Astrocyte (in vitro differentiated cells and primary cell): ENCODE data around the gene BICDL1. TPM values are rescaled to one million over a fixed set of nuclear protein-coding genes. Genes with fewer than 3 reads are reported as not detected.

Experiments used
- DNase-seq: peaks from one replicate; pipeline ENCODE4 v3.0.0-alpha.2; 2010; ENCODE audit warnings: low read depth
- FAIRE-seq: peaks from 2 replicates; lab custom pipeline; 2011; peaks lifted over from hg19 to GRCh38; lab: Jason Lieb, UNC
- H2AFZ ChIP-seq: 2 replicates; pipeline ENCODE4 v1.6.0; 2012; ENCODE audit warnings: low read depth, low read length, inconsistent platforms
- H3K27ac ChIP-seq: 2 replicates; pipeline ENCODE4 v1.5.1; 2011; ENCODE audit warnings: low read depth, low read length, inconsistent platforms
- H3K27me3 ChIP-seq: 2 replicates; pipeline ENCODE4 v1.6.0; 2011; ENCODE audit warnings: low read length, inconsistent platforms; ENCODE audit not compliant: insufficient read depth
- H3K36me3 ChIP-seq: 2 replicates; pipeline ENCODE4 v1.5.1; 2011; ENCODE audit warnings: low read length, inconsistent platforms; ENCODE audit not compliant: insufficient read depth
- H3K4me1 ChIP-seq: 2 replicates; pipeline ENCODE4 v1.5.1; 2011; ENCODE audit warnings: low read length, inconsistent platforms; ENCODE audit not compliant: insufficient read depth
- H3K4me2 ChIP-seq: 2 replicates; pipeline ENCODE4 v1.6.0; 2012; ENCODE audit warnings: low read length, inconsistent platforms
- H3K4me3 ChIP-seq: 2 replicates; pipeline ENCODE4 v1.5.1; 2011; ENCODE audit warnings: low read depth, mild to moderate bottlenecking, low read length, inconsistent platforms; ENCODE audit not compliant: insufficient read depth
- H3K79me2 ChIP-seq: 2 replicates; pipeline ENCODE4 v1.6.0; 2012; ENCODE audit warnings: mild to moderate bottlenecking, low read length, inconsistent platforms; ENCODE audit not compliant: insufficient read depth
- H3K9ac ChIP-seq: 2 replicates; pipeline ENCODE4 v1.6.0; 2012; ENCODE audit warnings: mild to moderate bottlenecking, low read length, inconsistent platforms
- H3K9me3 ChIP-seq: 2 replicates; pipeline ENCODE4 v1.5.1; 2012; ENCODE audit warnings: low read depth, mild to moderate bottlenecking, low read length, inconsistent platforms; ENCODE audit not compliant: insufficient read depth
- H4K20me1 ChIP-seq: 2 replicates; pipeline ENCODE4 v1.6.0; 2012; ENCODE audit warnings: low read length, inconsistent platforms; ENCODE audit not compliant: insufficient read depth
- H3K27ac Mint-ChIP-seq: one replicate; pipeline ENCODE4 v1.8.0; 2021; ENCODE audit warnings: mild to moderate bottlenecking, mixed read lengths; ENCODE audit not compliant: unreplicated experiment
- H3K27me3 Mint-ChIP-seq: one replicate; pipeline ENCODE4 v1.8.0; 2021; ENCODE audit warnings: low read depth, mixed read lengths; ENCODE audit not compliant: unreplicated experiment
- H3K36me3 Mint-ChIP-seq: one replicate; pipeline ENCODE4 v1.8.0; 2021; ENCODE audit warnings: low read depth, mixed read lengths; ENCODE audit not compliant: unreplicated experiment
- H3K4me1 Mint-ChIP-seq: one replicate; pipeline ENCODE4 v1.8.0; 2021; ENCODE audit warnings: low read depth, mixed read lengths; ENCODE audit not compliant: unreplicated experiment
- H3K4me3 Mint-ChIP-seq: one replicate; pipeline ENCODE4 v1.8.0; 2021; ENCODE audit warnings: mild to moderate bottlenecking, moderate library complexity, mixed read lengths; ENCODE audit not compliant: unreplicated experiment
- H3K9me3 Mint-ChIP-seq: one replicate; pipeline ENCODE4 v1.8.0; 2021; ENCODE audit warnings: mild to moderate bottlenecking, mixed read lengths; ENCODE audit not compliant: unreplicated experiment
- EZH2 ChIP-seq: IDR thresholded peaks from 2 replicates; pipeline ENCODE4 v1.6.1; 2012; ENCODE audit warnings: mild to moderate bottlenecking, low read length, inconsistent platforms; ENCODE audit not compliant: insufficient read depth
- total RNA-seq: library from RNA; stranded (reverse); gene quantifications from 2 replicates; pipeline ENCODE4 v1.2.1, GENCODE V29; 2021
- TF ChIP-seq, protein P1 (sequence below): IDR thresholded peaks from 2 replicates; pipeline ENCODE4 v1.5.1; 2011; ENCODE audit warnings: low read depth, mild to moderate bottlenecking, inconsistent platforms, low read length, moderate library complexity; ENCODE audit not compliant: insufficient read depth

BICDL1 gene
- total RNA-seq, 1 donor from 2014 or later, result 8.8 TPM

DNA sequence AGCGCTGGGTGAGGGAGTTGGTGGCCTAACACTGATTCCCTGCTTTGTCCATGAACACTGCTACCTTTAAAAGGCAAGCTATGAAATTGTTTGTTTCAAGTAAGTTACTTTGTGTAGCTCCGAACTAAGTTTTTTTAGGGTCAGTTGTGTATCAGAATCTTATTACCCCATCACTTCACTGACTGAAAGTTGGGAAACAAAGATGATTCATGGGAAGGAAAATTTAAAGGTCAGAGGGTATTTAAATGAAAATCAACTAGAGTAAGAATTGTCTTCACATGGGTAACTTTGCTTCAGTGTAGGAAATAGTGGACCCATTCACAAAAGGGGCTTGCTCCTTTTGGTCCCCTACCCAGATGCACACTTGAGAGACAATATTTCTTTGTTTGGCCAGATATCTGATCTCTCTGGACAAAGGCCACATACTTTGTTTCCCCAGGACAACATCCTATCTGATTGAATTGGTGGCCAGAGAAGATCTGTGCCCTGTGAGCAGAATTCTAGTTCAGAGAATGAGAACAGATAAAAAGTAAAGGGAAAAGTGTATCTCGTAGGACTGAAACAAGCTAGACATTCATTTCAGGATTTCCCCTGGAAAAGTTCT is 74.0 kb downstream of the BICDL1 start:
- no peak for DNase-seq
- Histone ChIP-seq H3K79me2 (no peaks in the 10 kb centered on the region), H3K27me3 (peaks cover 45% of the 10 kb centered on the region), H3K4me1 (no peaks in the 10 kb centered on the region), H3K4me3 (no peak overlapping the region), H2AFZ (no peak overlapping the region), H3K9ac (no peak overlapping the region), H4K20me1 (no peaks in the 10 kb centered on the region), H3K27ac (no peak overlapping the region), H3K36me3 (no peaks in the 10 kb centered on the region), H3K9me3 (no peaks in the 10 kb centered on the region), H3K4me2 (no peak overlapping the region)
- peaks cover 5% of the 10 kb centered on the region for H3K27me3 Mint-ChIP-seq
- TF ChIP-seq, protein P1, sequence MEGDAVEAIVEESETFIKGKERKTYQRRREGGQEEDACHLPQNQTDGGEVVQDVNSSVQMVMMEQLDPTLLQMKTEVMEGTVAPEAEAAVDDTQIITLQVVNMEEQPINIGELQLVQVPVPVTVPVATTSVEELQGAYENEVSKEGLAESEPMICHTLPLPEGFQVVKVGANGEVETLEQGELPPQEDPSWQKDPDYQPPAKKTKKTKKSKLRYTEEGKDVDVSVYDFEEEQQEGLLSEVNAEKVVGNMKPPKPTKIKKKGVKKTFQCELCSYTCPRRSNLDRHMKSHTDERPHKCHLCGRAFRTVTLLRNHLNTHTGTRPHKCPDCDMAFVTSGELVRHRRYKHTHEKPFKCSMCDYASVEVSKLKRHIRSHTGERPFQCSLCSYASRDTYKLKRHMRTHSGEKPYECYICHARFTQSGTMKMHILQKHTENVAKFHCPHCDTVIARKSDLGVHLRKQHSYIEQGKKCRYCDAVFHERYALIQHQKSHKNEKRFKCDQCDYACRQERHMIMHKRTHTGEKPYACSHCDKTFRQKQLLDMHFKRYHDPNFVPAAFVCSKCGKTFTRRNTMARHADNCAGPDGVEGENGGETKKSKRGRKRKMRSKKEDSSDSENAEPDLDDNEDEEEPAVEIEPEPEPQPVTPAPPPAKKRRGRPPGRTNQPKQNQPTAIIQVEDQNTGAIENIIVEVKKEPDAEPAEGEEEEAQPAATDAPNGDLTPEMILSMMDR, result no peak
- TF ChIP-seq EZH2, result no peak
- peaks cover 6% of the 10 kb centered on the region for H3K36me3 Mint-ChIP-seq
- no peak overlapping the region for H3K27ac Mint-ChIP-seq
- H3K4me1 Mint-ChIP-seq, result peaks cover 19% of the 10 kb centered on the region
- no peak for FAIRE-seq
- H3K9me3 Mint-ChIP-seq, result no peaks in the 10 kb centered on the region
- H3K4me3 Mint-ChIP-seq, result no peak overlapping the region

DNA sequence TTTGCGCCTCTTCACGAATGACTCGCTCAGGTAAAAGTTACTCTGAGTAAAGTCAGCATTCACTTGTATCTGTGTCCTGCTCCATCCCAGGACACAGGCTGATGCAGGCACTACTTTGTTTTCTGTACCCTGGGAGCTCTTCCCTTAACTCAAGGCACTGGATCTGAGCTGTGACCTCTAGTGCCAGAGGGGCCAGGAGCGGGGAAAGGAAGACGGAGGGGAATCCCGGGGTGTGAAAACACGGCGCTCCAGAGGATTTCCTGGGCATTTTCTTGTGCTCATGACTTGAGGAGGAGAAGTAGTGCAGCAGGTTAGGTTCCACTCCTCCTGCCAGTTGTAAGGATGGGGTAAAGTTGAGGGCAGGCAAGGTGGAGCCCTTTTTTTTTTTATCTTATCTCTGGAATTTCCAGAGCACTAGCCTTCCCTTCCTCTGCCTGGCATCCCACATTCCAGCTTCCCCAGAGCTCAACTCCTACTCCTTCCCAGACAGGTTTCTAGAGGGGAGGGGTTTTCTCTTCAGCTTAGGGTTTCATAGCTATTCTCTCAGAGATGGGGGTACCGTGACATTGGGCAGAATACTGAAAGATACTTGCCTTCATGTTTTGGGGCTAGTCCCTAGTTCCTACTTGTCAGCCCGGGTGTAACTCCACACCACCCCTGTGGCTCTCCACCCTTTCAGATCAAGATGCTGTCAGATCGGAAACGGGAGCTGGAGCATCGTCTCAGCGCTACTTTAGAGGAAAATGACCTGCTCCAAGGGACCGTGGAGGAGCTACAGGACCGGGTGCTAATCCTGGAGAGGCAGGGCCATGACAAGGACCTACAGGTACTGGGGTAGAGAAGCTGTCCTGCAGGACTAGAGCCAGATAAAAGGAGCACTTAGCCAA is 75.3 kb downstream of the BICDL1 start:
- H3K27me3 Mint-ChIP-seq, result peaks cover 8% of the 10 kb centered on the region
- H3K36me3 ChIP-seq, result no peaks in the 10 kb centered on the region
- H3K27me3 ChIP-seq, result peaks cover 45% of the 10 kb centered on the region
- H3K36me3 Mint-ChIP-seq, result peaks cover 6% of the 10 kb centered on the region
- H3K27ac Mint-ChIP-seq, result no peak overlapping the region
- peaks cover 19% of the 10 kb centered on the region for H3K4me1 Mint-ChIP-seq
- H3K9me3 ChIP-seq, result no peaks in the 10 kb centered on the region
- H3K4me3 Mint-ChIP-seq, result no peak overlapping the region
- no peak overlapping the region for H2AFZ ChIP-seq
- no peaks in the 10 kb centered on the region for H4K20me1 ChIP-seq
- no peak overlapping the region for H3K9ac ChIP-seq
- no peak overlapping the region for H3K4me3 ChIP-seq
- FAIRE-seq, result no peak
- no peak for DNase-seq
- no peaks in the 10 kb centered on the region for H3K79me2 ChIP-seq
- no peak overlapping the region for H3K27ac ChIP-seq
- H3K4me2 ChIP-seq, result no peak overlapping the region
- H3K9me3 Mint-ChIP-seq, result no peaks in the 10 kb centered on the region
- no peaks in the 10 kb centered on the region for H3K4me1 ChIP-seq
- TF ChIP-seq EZH2, result no peak
- TF ChIP-seq, protein P1, result no peak
